Smooth muscle cell (in vitro differentiated cells): ENCODE data around the gene SERGEF. TPM values are rescaled to one million over a fixed set of nuclear protein-coding genes. Genes with fewer than 3 reads are reported as not detected.

Experiments
- DNase-seq: peaks from one replicate; lab custom pipeline; 2025; ENCODE audit not compliant: unreplicated experiment; lab: John Stamatoyannopoulos, UW
- H2AFZ ChIP-seq: fragments of 200-600 bp; sonication (generic); 2 replicates; pipeline ENCODE4 v1.6.0; 2016; ENCODE audit warnings: antibody characterized with exemption, low read depth, mild to moderate bottlenecking
- H3F3A ChIP-seq: fragments of 200-600 bp; sonication (generic); 2 replicates; pipeline ENCODE4 v1.6.0; 2017; ENCODE audit warnings: antibody characterized with exemption, low read depth
- H3K27ac ChIP-seq: fragments of 200-600 bp; sonication (generic); 2 replicates; pipeline ENCODE4 v1.5.1; 2016; ENCODE audit warnings: low read depth, mild to moderate bottlenecking
- H3K27me3 ChIP-seq: fragments of 200-600 bp; sonication (generic); 2 replicates; pipeline ENCODE4 v1.6.1; 2016; ENCODE audit warnings: low read depth, mild to moderate bottlenecking
- H3K36me3 ChIP-seq: fragments of 200-600 bp; sonication (generic); 2 replicates; pipeline ENCODE4 v1.5.1; 2016; ENCODE audit warnings: low read depth
- H3K4me1 ChIP-seq: fragments of 200-600 bp; sonication (generic); 2 replicates; pipeline ENCODE4 v1.5.1; 2016; ENCODE audit warnings: low read depth
- H3K4me2 ChIP-seq: fragments of 200-600 bp; sonication (generic); 2 replicates; pipeline ENCODE4 v1.6.0; 2016; ENCODE audit warnings: mild to moderate bottlenecking
- H3K4me3 ChIP-seq: fragments of 200-600 bp; sonication (generic); 2 replicates; pipeline ENCODE4 v1.5.1; 2016; ENCODE audit warnings: mild to moderate bottlenecking
- H3K79me2 ChIP-seq: fragments of 200-600 bp; sonication (generic); 2 replicates; pipeline ENCODE4 v1.6.0; 2016; ENCODE audit warnings: low read depth, mild to moderate bottlenecking
- H3K9ac ChIP-seq: fragments of 200-600 bp; sonication (generic); 2 replicates; pipeline ENCODE4 v1.6.0; 2016; ENCODE audit warnings: low read depth
- H3K9me3 ChIP-seq: fragments of 200-600 bp; sonication (generic); replicated peaks from 2 replicates; pipeline ENCODE4 v1.5.1; 2016; ENCODE audit warnings: low read depth
- H4K20me1 ChIP-seq: fragments of 200-600 bp; sonication (generic); 2 replicates; pipeline ENCODE4 v1.6.0; 2016; ENCODE audit warnings: low read depth
- CTCF ChIP-seq: fragments of 200-600 bp; sonication (generic); IDR thresholded peaks from 2 replicates; pipeline ENCODE4 v1.5.1; 2017; ENCODE audit warnings: borderline replicate concordance, mild to moderate bottlenecking, antibody characterized with exemption; ENCODE audit not compliant: insufficient read depth, poor library complexity, severe bottlenecking
- WGBS: methylation state at CpG from one replicate; pipeline ENCODE4 v1.1.7; 2016; ENCODE audit warnings: low lambda C conversion rate; 5-methylcytosine and 5-hydroxymethylcytosine counted together
- polyA plus RNA-seq: library from polyadenylated mRNA; unstranded; fragments of >200 nt; fragmentation: Nextera tagmentation; extraction: Ambion mirVana; gene quantifications from 2 replicates; pipeline ENCODE4 v1.2.1, GENCODE V29; 2016
- total RNA-seq: library from RNA; depleted of rRNA; stranded (reverse); fragments of >200 nt; gene quantifications from 2 replicates; pipeline ENCODE4 v1.2.3, GENCODE V29; 2014

SERGEF gene
- total and polyA plus RNA-seq, 2 experiments from 2014 or later = 4.9 to 7.4 TPM

GRCh38 chr11:17772704-17773600 is 239.9 kb downstream of the SERGEF start:
- no peaks in the 10 kb centered on the region for H3F3A ChIP-seq
- TF ChIP-seq CTCF = no peak
- no peaks in the 10 kb centered on the region for H3K79me2 ChIP-seq
- no peak overlapping the region for H3K9ac ChIP-seq
- 93% methylated on average over 31 of the region's 31 CpGs for WGBS
- H2AFZ ChIP-seq = no peak overlapping the region
- H3K27ac ChIP-seq = no peak overlapping the region
- no peaks in the 10 kb centered on the region for H3K36me3 ChIP-seq
- H4K20me1 ChIP-seq = no peaks in the 10 kb centered on the region
- no peak overlapping the region for H3K4me2 ChIP-seq
- H3K4me1 ChIP-seq = peaks cover 4% of the 10 kb centered on the region
- H3K27me3 ChIP-seq = no peaks in the 10 kb centered on the region
- H3K9me3 ChIP-seq = no peaks in the 10 kb centered on the region
- DNase-seq = no peak
- no peak overlapping the region for H3K4me3 ChIP-seq

- Histone ChIP-seq H3F3A (no peaks in the 10 kb centered on the region), H3K9me3 (no peaks in the 10 kb centered on the region), H3K4me1 (peaks cover 4% of the 10 kb centered on the region), H3K4me2 (no peak overlapping the region), H3K9ac (no peak overlapping the region), H3K36me3 (no peaks in the 10 kb centered on the region), H3K4me3 (no peak overlapping the region), H2AFZ (no peak overlapping the region), H3K79me2 (no peaks in the 10 kb centered on the region), H4K20me1 (no peaks in the 10 kb centered on the region), H3K27ac (no peak overlapping the region), H3K27me3 (no peaks in the 10 kb centered on the region)
- WGBS = 95% methylated on average over 37 of the region's 37 CpGs
- DNase-seq = no peak
- TF ChIP-seq CTCF = no peak
Observed at GRCh38 chr11:17771841-17772401, 240.9 kb downstream of the SERGEF start.

GRCh38 chr11:17771415-17771814 is 241.4 kb downstream of the SERGEF start:
- H3K4me1 ChIP-seq = peaks cover 4% of the 10 kb centered on the region
- no peak for TF ChIP-seq CTCF
- H3F3A ChIP-seq = no peaks in the 10 kb centered on the region
- H4K20me1 ChIP-seq = no peaks in the 10 kb centered on the region
- H3K9me3 ChIP-seq = no peaks in the 10 kb centered on the region
- no peak for DNase-seq
- H3K79me2 ChIP-seq = no peaks in the 10 kb centered on the region
- no peak overlapping the region for H2AFZ ChIP-seq
- 88% methylated on average over 17 of the region's 17 CpGs for WGBS
- no peaks in the 10 kb centered on the region for H3K27me3 ChIP-seq
- H3K36me3 ChIP-seq = no peaks in the 10 kb centered on the region
- H3K9ac ChIP-seq = no peak overlapping the region
- H3K4me3 ChIP-seq = no peak overlapping the region
- H3K27ac ChIP-seq = no peak overlapping the region
- no peak overlapping the region for H3K4me2 ChIP-seq
